COLO668 (cell line): ENCODE results near the gene CACFD1.

Experiments
- DNase-seq: peaks from one replicate; lab custom pipeline; 2025; ENCODE audit not compliant: unreplicated experiment; lab: John Stamatoyannopoulos, UW

CACFD1 gene

GRCh38 chr9:133496861-133497842 is 37.4 kb downstream of the CACFD1 start:
- DNase-seq, result no peak

DNA sequence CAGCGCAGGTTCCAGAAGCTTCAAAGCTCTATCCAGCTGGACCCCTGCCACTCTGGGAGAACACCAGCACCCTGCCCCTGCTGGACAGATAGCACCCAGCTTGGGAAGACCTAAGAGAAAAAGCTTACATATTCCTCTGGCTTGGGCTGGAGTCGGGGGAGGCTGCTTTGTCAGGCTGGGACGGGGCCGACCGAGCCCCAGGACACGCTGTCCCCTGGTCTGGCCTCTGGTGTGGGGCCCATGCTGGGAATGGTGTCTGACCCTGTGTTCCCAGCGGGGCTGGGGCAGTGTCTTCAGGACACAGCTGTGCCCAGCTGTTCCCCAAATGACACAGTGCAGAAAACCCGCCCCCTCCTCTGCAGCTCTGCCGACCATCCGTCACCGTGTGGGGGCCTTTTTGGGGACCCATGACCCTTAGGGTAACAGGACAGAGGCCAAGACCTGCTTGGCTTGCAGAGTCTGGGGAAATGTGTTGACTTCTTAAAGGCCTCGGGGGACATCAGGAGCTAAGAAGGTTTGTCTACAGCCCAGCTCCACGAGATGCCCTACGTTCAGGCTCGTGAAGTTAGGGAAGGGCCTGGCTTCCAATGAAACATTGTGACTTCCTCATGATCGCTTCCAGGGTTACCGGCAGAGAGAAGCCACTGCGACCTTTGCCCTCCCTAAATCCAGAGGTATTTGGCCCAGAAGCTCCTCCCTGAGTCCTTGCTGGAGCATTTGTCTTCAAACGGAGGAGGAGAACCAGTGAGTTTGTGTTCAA is 39.5 kb downstream of the CACFD1 start:
- no peak for DNase-seq

GRCh38 chr9:133499892-133500270 is 40.1 kb downstream of the CACFD1 start:
- DNase-seq, result no peak

- DNase-seq, result no peak
Measured at GRCh38 chr9:133502112-133502511, 42.3 kb downstream of the CACFD1 start.

- no peak for DNase-seq
Measured at GRCh38 chr9:133505186-133505830, 45.5 kb downstream of the CACFD1 start.

DNA sequence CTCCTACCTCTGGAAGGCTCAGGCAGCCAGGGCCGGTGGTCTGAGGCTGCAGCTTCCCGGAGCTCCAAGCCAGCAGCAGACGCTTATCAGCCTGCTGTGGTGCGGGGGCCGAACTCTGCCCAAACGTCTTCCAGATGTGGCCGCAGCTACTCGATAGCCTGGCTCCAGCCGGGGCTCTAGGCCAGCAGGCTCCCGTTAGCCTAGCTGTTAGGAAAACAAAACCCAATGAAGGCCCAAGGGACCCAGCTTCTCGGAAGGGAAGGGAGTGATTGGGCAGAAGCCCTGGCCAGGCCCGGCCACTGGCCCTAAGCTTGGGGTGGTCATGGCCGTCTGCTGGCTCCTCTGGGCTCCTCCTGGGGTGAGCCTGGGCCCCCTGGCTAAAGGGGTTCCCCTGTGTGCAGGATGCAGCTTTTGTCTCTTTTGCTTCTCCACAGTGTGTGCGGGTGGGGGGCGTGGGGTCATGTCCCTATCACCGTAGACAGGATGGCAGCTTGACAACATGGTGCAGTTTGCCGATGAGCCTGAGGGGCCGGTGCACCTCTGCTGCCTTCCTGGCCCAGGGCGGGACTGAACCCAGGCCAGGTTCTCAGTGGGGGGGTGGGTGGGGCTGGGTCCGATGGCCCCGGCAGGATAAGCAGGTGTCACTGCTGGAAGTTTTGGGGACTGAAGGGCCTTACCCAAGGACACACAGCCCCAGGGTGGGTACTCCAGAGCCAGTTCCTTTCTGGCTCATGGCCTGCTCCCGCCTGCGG is 46.3 kb downstream of the CACFD1 start:
- DNase-seq, result no peak

DNA sequence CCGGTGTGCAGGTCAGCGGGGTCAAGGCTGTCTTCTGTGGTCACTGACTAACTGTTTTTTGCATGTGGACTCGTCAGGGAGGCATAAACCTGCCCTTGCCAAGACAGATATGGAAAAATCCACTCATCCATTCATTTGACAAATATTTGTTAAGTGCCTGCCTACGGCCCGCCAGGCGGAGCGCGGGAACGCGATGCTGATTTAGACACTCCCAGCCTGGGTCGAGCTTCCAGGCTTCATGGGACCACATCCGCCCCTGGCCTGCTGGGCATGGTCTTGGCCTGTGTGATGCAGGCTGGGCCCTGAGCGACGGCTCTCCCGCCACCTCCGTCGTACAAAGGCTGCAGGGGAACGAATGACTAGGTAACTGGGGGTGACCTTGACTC is 46.9 kb downstream of the CACFD1 start:
- peak; percentile 79 for DNase-seq

DNA sequence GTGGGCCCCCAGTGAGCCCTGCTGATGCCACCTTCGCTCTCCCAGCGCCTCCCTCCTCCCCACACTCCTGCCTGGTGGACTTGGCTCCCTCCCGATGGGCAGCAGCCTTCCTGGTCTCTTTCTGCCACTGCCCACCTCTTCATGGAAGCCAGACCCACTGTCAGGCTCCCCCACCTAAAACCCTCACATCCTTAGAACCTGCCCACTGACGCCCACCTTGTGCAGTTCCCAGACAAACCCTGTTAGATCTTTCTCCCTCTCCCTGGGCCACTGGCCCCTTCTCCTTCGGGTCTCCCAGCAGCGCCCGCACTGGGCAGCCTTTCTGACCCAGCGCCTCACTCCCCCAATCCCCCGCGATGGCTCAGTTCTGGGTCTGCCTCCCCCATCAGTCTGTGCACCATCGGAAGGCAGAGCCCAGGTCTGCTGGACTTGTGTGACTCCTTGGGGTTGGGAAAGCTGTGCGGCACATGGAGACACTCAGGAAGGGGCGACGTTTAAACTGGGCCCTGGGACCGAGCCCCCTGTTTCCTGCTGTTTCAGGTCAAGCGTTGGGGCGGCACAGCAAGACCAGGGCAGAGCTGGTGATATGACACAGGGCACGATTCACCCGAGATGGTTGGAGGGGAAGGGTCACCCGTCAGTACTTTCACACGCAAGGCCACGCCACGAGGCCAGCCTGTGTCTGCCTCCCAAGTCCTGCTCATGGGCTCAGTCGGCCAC is 47.6 kb downstream of the CACFD1 start:
- DNase-seq, result no peak

DNA sequence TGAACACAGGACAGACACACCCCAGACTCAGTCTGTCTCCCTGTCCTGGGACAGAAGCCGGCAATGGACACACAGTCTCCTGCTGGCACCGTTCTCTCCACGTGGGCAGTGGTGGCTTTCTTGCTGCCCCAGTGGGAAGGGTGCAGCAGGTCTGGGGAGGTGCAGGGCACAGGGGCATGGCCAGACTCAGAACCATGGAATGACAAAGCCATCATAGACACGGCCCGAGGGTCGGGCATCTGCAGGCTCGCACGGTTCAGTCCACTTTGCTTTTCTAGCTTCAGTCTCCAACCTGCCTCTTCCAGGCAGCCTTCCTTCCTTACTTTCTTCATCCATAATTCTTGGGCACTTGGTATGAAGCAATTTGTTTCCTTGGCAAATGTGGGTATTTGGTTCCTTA is 48.3 kb downstream of the CACFD1 start:
- DNase-seq, result no peak

GRCh38 chr9:133509179-133510083 is 49.7 kb downstream of the CACFD1 start:
- DNase-seq, result peak; percentile 91

- DNase-seq, result no peak
Measured at GRCh38 chr9:133510926-133511505, 51.2 kb downstream of the CACFD1 start.

DNA sequence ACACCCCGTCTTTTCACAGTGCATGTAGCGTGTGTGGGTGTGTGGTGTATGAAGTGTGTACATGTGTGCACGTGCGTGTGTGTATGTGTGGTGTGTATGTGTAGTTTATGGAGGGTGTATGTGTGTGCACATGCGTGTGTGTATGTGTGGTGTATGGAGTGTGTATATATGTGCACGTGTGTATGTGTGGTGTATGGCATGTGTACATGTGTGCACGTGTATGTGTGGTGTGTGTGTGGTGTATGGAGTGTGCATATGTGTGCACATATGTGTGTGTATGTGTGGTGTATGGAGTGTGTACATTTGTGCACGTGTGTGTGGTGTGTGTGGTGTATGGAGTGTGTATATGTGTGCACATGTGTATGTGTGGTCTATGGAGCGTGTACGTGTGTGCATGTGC is 51.8 kb downstream of the CACFD1 start:
- DNase-seq, result no peak

- DNase-seq, result peak; percentile 56
Measured at GRCh38 chr9:133512253-133513213, 52.8 kb downstream of the CACFD1 start.

DNA sequence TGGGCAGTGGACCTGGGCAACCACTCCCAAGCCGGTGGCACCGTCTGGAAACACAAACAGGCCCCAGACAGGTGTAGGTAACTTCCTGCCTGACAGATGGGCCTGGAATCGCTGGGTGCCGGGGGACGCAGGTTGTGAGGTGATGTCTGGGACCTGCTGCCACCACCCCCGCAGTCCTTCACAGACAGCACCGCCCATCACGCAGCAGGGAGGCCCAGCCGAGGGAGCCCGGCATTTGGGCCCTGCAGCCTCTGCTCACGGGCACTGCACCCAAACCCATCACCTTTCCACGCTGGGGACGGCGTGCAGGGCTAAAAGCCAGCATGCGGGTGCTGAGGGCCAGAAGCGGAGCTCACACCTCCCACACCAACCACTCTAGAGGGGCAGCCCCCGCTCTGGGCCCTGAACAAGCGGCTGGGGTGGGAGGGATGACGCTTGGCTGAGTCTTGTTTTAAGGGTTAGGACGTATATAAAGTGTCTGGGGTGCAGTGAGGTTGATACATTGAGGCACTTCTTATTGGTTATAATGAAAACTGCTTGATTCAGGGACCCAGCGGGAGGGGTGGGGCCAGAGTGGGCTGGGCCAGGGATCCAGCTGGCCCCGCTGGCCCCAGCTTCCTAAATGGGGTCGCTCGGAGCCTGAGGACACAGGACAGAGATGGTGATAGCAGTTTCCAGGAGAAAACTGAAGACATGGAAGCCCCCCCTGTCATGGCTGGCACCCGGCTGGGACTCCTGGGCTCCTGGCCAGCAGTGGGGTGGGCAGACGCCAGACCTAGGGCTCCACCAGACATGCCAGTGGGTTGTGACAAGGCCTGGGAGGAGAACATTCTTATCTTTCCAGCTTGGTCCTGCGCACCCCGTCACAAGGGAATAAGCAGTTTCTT is 53.7 kb downstream of the CACFD1 start:
- DNase-seq, result peak; percentile 84

DNA sequence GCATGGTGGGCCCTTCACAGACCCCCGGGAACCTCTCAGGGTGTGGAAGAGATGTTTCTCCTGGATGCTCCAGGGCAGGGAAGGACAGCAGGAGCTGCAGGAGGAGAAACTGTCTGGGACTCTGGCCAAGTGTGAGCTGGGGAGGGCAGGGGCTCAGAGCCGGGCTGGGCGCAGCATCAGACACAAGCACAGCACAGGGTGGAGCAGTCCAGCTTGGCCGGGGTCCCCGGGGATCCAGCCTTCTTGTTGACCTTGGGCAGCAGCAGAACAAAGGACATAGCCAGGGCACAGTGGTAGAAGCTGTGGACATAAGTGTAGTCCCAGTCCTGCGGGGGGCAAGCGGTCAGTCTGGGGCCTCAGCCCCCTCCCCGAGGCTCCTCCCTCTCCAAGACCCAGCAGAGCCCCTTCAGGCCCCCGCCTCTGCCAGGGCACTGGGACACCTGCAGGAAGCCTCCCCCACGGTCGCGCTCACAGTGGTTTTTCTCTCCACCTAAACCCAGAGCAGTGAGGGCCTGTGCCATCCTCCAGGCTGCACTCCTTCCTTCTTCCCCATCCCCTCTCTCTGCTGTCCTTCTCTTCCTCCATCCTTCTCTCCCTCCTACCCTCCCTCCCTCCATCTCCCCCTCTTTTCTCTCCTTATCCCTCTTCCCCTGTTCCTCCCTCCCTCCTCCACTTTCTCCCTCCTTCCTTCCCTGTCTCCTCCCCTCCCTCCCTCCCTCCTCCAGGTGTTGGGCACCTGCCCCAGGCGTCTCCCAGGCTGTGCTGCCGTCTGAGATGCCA is 54.9 kb downstream of the CACFD1 start:
- DNase-seq, result peak; percentile 27

DNA sequence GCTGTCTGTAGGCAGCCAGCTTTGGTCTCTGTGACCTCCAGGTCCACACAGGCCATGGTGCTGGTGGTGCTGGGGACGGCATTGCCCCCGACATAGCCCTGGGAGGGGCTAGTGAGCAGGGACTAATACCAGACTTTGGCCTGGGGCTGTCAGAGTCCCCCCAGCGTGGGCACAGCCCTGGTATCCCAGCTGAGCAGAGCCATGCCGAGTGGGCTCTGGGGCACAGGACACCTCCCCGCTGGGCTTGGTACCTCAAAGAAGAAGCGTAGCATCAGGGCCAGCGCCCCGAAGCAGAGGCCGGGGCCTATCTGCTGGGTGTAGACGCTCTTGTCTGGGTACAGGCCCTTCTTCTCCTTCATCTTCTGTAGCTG is 55.4 kb downstream of the CACFD1 start:
- DNase-seq, result no peak
